GM18519 (cell line): ENCODE data around the gene NUP188.

Experiments used
- ATAC-seq: cut with Tn5 transposase; IDR thresholded peaks from one replicate; pipeline ENCODE4 v1.9.1; 2021; ENCODE audit warnings: mild to moderate bottlenecking, moderate library complexity; ENCODE audit not compliant: unreplicated experiment, low FRiP score

The NUP188 gene

GRCh38 chr9:129053020-129053419, 105.5 kb downstream of the NUP188 start:
- no peak for ATAC-seq

- no peak for ATAC-seq
These were observed 106.8 kb downstream of the NUP188 start for GRCh38 chr9:129054163-129054851.
